DOHH2 (cell line): ENCODE data around the gene RTKN.

Experiments
- H3F3A ChIP-seq: fragments of 200-600 bp; sonication (generic), shearing (Covaris generic); 2 replicates; pipeline ENCODE4 v1.6.0; 2016; ENCODE audit warnings: antibody characterized with exemption, mild to moderate bottlenecking; ENCODE audit not compliant: control insufficient read depth, insufficient read depth
- H3K27ac ChIP-seq: fragments of 200-600 bp; sonication (generic); 2 replicates; pipeline ENCODE4 v1.5.1; 2014; ENCODE audit warnings: low read depth, mild to moderate bottlenecking, low read length, moderate library complexity
- H3K27me3 ChIP-seq: fragments of 200-600 bp; sonication (generic); 2 replicates; pipeline ENCODE4 v1.6.1; 2014; ENCODE audit warnings: mild to moderate bottlenecking, low read length, mixed read lengths; ENCODE audit not compliant: control insufficient read depth
- H3K36me3 ChIP-seq: fragments of 200-600 bp; sonication (generic); 2 replicates; pipeline ENCODE4 v1.6.1; 2014; ENCODE audit warnings: mild to moderate bottlenecking, low read length, moderate library complexity, mixed read lengths; ENCODE audit not compliant: control insufficient read depth
- H3K4me1 ChIP-seq: fragments of 200-600 bp; sonication (generic); 2 replicates; pipeline ENCODE4 v1.6.1; 2014; ENCODE audit warnings: mild to moderate bottlenecking, low read length, mixed read lengths; ENCODE audit not compliant: control insufficient read depth
- H3K4me2 ChIP-seq: fragments of 200-600 bp; sonication (generic); 2 replicates; pipeline ENCODE4 v1.6.0; 2014; ENCODE audit warnings: mild to moderate bottlenecking, low read length, moderate library complexity
- H3K4me3 ChIP-seq: fragments of 200-600 bp; sonication (generic); 2 replicates; pipeline ENCODE4 v1.5.1; 2014; ENCODE audit warnings: mild to moderate bottlenecking, low read length, mixed read lengths
- H3K79me2 ChIP-seq: fragments of 200-600 bp; sonication (generic); 2 replicates; pipeline ENCODE4 v1.6.1; 2014; ENCODE audit warnings: mild to moderate bottlenecking, low read length, mixed read lengths; ENCODE audit not compliant: control insufficient read depth
- H3K9me2 ChIP-seq: fragments of 200-600 bp; sonication (generic); replicated peaks from 2 replicates; pipeline ENCODE4 v1.6.1; 2014; ENCODE audit warnings: mild to moderate bottlenecking, low read length, mixed read lengths; ENCODE audit not compliant: control insufficient read depth
- H3K9me3 ChIP-seq: fragments of 200-600 bp; sonication (generic); 2 replicates; pipeline ENCODE4 v1.6.1; 2014; ENCODE audit warnings: antibody characterized with exemption, low read length, mixed read lengths; ENCODE audit not compliant: control insufficient read depth, insufficient read depth
- H4K20me1 ChIP-seq: fragments of 200-600 bp; sonication (generic); 2 replicates; pipeline ENCODE4 v1.6.0; 2014; ENCODE audit warnings: low read depth, mild to moderate bottlenecking, antibody characterized with exemption, low read length, moderate library complexity; ENCODE audit not compliant: control insufficient read depth, insufficient read depth
- CTCF ChIP-seq: fragments of 200-600 bp; sonication (generic); IDR thresholded peaks from one replicate; pipeline ENCODE4 v1.5.1; 2014; ENCODE audit warnings: antibody characterized with exemption, mild to moderate bottlenecking, low read depth, low read length; ENCODE audit not compliant: poor library complexity, severe bottlenecking
- EZH2phosphoT487 ChIP-seq: fragments of 200-600 bp; sonication (generic); IDR thresholded peaks from 2 replicates; pipeline ENCODE4 v1.6.1; 2017; ENCODE audit warnings: borderline replicate concordance, mild to moderate bottlenecking, antibody characterized with exemption, low read length, moderate library complexity, mixed read lengths

RTKN gene

GRCh38 chr2:74420006-74420405, 21.7 kb downstream of the RTKN start:
- H3K27ac ChIP-seq = no peak overlapping the region
- H3K9me3 ChIP-seq = no peaks in the 10 kb centered on the region
- peaks cover 55% of the 10 kb centered on the region for H3K4me1 ChIP-seq

GRCh38 chr2:74419345-74419744, 22.4 kb downstream of the RTKN start:
- peaks cover 10% of the 10 kb centered on the region; the same call in 1 of the 2 replicates for H3K36me3 ChIP-seq
- H3K27me3 ChIP-seq = peaks cover 17% of the 10 kb centered on the region
- TF ChIP-seq EZH2phosphoT487 = no peak
- no peak for TF ChIP-seq CTCF
- H3F3A ChIP-seq = 0 out of 2 replicates have a peak, but pooled peaks cover 4% of the 10 kb centered on the region
- no peak overlapping the region for H3K4me3 ChIP-seq
- no peaks in the 10 kb centered on the region for H4K20me1 ChIP-seq
- H3K9me3 ChIP-seq = no peaks in the 10 kb centered on the region
- peak overlapping the region; percentile 100; the same call in 1 of the 2 replicates for H3K4me2 ChIP-seq
- peaks cover 62% of the 10 kb centered on the region for H3K4me1 ChIP-seq
- H3K79me2 ChIP-seq = peaks cover 13% of the 10 kb centered on the region
- H3K27ac ChIP-seq = no peak overlapping the region
- H3K9me2 ChIP-seq = no peaks in the 10 kb centered on the region

More at GRCh38 chr2:74420006-74420405, 21.7 kb downstream of the RTKN start:
- Histone ChIP-seq H3K4me3 (peak overlapping the region; percentile 98), H3K27me3 (peaks cover 12% of the 10 kb centered on the region), H3K4me2 (peak overlapping the region; percentile 100), H3F3A (0 out of 2 replicates have a peak, but pooled peaks cover 4% of the 10 kb centered on the region), H3K9me2 (no peaks in the 10 kb centered on the region), H3K79me2 (peaks cover 13% of the 10 kb centered on the region), H3K36me3 (peaks cover 17% of the 10 kb centered on the region), H4K20me1 (no peaks in the 10 kb centered on the region)
- TF ChIP-seq EZH2phosphoT487 = no peak
- no peak for TF ChIP-seq CTCF

GRCh38 chr2:74418312-74418711, 23.4 kb downstream of the RTKN start:
- no peaks in the 10 kb centered on the region for H4K20me1 ChIP-seq
- peaks cover 72% of the 10 kb centered on the region for H3K4me1 ChIP-seq
- 0 out of 2 replicates have a peak, but pooled peaks cover 7% of the 10 kb centered on the region for H3F3A ChIP-seq
- no peaks in the 10 kb centered on the region for H3K9me3 ChIP-seq
- peaks cover 17% of the 10 kb centered on the region for H3K27me3 ChIP-seq
- H3K4me2 ChIP-seq = no peak overlapping the region
- no peaks in the 10 kb centered on the region for H3K9me2 ChIP-seq
- no peak overlapping the region for H3K27ac ChIP-seq
- TF ChIP-seq CTCF (no peak), EZH2phosphoT487 (no peak)
- H3K4me3 ChIP-seq = no peak overlapping the region
- peaks cover 5% of the 10 kb centered on the region; the same call in 1 of the 2 replicates for H3K36me3 ChIP-seq
- peaks cover 13% of the 10 kb centered on the region for H3K79me2 ChIP-seq
